Type B pancreatic cell (in vitro differentiated cells): Measurements from ENCODE around the gene SLC35A4. TPM values are rescaled to one million over a fixed set of nuclear protein-coding genes. Genes with fewer than 3 reads are reported as not detected.
A peak's percentile ranks its signal among the peaks of the same experiment; 100 is the strongest.

ENCODE experiments used
- DNase-seq: peaks from one replicate; pipeline ENCODE4 v3.0.0; 2021; ENCODE audit warnings: mixed read lengths; ENCODE audit not compliant: unreplicated experiment; ENCODE audit errors: extremely low spot score
- H3K27ac Mint-ChIP-seq: 2 replicates; pipeline ENCODE4 v1.8.0; 2021; ENCODE audit warnings: mild to moderate bottlenecking, mixed read lengths
- H3K27me3 Mint-ChIP-seq: 2 replicates; pipeline ENCODE4 v1.8.0; 2021; ENCODE audit warnings: mixed read lengths
- H3K36me3 Mint-ChIP-seq: 2 replicates; pipeline ENCODE4 v1.8.0; 2021; ENCODE audit warnings: mixed read lengths
- H3K4me1 Mint-ChIP-seq: one replicate; pipeline ENCODE4 v1.8.0; 2021; ENCODE audit warnings: mixed read lengths; ENCODE audit not compliant: unreplicated experiment
- H3K4me3 Mint-ChIP-seq: 2 replicates; pipeline ENCODE4 v1.8.0; 2021; ENCODE audit warnings: mild to moderate bottlenecking, mixed read lengths
- H3K9me3 Mint-ChIP-seq: 2 replicates; pipeline ENCODE4 v1.8.0; 2021; ENCODE audit warnings: mixed read lengths
- microRNA-seq: library from miRNA; unstranded; fragments of <30 nt; microRNA quantifications from one replicate; pipeline ENCODE4, GENCODE V29; 2020
- total RNA-seq: library from RNA; stranded (reverse); gene quantifications from 2 replicates; pipeline ENCODE4 v1.2.1, GENCODE V29; 2021; ENCODE audit warnings: low replicate concordance
- TF ChIP-seq, protein P1 (sequence below): fragments of 200-600 bp; sonication (generic); conservative IDR thresholded peaks from 2 replicates; pipeline ENCODE4 v1.5.0; 2021; ENCODE audit warnings: antibody characterized with exemption, mild to moderate bottlenecking

SLC35A4 gene
- total RNA-seq, 1 donor from 2014 or later = 85.8 TPM

DNA sequence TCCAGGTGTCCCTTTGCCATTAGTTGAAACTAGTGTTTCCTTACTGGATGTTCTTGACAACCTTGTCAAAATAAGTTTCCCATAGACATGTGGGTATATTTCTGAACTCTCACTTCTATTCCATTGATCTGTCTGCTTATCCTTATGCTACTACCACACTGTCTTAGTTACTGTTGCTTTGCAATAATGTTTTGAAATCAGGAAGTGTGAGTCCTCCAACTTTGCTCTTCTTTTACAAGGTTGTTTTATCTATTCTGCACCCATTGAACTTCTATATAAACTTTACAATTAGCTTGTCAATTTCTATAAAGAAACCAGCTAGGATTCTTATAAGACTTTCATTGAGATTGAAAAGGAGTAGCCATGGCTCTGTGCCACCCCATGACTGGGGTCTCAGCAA is 44.1 kb downstream of the SLC35A4 start:
- no peaks in the 10 kb centered on the region for H3K36me3 Mint-ChIP-seq
- H3K27me3 Mint-ChIP-seq = peaks cover 3% of the 10 kb centered on the region
- no peak overlapping the region for H3K4me3 Mint-ChIP-seq
- TF ChIP-seq, protein P1, sequence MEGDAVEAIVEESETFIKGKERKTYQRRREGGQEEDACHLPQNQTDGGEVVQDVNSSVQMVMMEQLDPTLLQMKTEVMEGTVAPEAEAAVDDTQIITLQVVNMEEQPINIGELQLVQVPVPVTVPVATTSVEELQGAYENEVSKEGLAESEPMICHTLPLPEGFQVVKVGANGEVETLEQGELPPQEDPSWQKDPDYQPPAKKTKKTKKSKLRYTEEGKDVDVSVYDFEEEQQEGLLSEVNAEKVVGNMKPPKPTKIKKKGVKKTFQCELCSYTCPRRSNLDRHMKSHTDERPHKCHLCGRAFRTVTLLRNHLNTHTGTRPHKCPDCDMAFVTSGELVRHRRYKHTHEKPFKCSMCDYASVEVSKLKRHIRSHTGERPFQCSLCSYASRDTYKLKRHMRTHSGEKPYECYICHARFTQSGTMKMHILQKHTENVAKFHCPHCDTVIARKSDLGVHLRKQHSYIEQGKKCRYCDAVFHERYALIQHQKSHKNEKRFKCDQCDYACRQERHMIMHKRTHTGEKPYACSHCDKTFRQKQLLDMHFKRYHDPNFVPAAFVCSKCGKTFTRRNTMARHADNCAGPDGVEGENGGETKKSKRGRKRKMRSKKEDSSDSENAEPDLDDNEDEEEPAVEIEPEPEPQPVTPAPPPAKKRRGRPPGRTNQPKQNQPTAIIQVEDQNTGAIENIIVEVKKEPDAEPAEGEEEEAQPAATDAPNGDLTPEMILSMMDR = no peak
- DNase-seq = peak; percentile 11
- no peak overlapping the region for H3K27ac Mint-ChIP-seq
- peaks cover 4% of the 10 kb centered on the region for H3K9me3 Mint-ChIP-seq
- no peaks in the 10 kb centered on the region for H3K4me1 Mint-ChIP-seq

DNA sequence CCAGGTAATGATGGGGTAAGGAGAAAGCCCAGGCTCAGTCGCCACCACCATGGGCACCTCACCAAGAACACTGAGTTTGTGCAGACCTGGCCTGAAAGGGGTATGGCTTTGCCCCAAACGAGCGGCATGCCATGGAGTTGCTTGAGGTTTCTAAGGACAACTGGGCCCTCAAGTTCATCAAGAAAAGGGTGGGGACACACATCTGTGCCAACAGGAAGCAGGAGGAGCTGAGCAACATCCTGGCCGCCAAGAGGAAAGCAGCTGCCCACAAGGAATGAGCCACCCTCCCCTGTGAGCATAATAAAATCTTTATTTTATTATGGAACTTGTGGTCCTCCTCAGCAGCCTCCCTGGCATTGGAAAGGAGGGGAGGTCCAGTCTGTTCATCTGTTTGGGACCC is 44.5 kb downstream of the SLC35A4 start:
- H3K9me3 Mint-ChIP-seq = peaks cover 4% of the 10 kb centered on the region
- no peaks in the 10 kb centered on the region for H3K36me3 Mint-ChIP-seq
- no peak for DNase-seq
- H3K27ac Mint-ChIP-seq = no peak overlapping the region
- no peaks in the 10 kb centered on the region for H3K4me1 Mint-ChIP-seq
- TF ChIP-seq, protein P1 = no peak
- H3K4me3 Mint-ChIP-seq = no peak overlapping the region
- peaks cover 3% of the 10 kb centered on the region for H3K27me3 Mint-ChIP-seq

DNA sequence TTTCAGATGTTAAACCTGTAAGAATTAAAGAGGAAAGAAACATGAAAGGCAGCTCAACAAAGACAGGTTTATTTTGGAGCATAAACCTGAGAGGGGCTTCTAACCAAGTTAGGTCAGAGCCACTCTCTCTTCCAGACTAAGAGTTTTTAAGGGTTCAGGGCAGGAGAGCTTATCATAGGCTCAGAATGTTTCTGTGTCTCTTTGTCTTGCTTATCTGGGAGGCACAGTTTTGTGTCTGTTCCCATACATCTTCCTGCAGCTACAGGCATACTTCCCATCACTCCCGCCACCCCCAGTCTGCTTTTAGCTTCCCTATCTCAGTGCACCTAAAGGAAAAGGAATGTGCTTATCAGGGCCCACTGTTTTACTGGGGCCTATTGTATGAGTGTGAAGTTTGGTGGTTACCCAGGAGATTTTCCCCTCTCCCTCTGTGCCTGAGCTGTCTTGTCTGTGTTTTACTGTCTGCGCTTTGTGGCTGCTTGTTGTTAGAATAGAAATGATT is 46.4 kb downstream of the SLC35A4 start:
- Mint-ChIP-seq H3K36me3 (no peaks in the 10 kb centered on the region), H3K4me1 (no peaks in the 10 kb centered on the region), H3K27ac (no peak overlapping the region), H3K9me3 (peaks cover 4% of the 10 kb centered on the region), H3K4me3 (no peak overlapping the region), H3K27me3 (peaks cover 3% of the 10 kb centered on the region)
- no peak for DNase-seq
- TF ChIP-seq, protein P1 = no peak

Small RNA genes within 50 kb of the gene (microRNA-seq; reads per million reads assigned to microRNA genes)
- gene MIR6831 = not detected

Other genes with a start within 250 kb of the SLC35A4 start
- gene HBEGF, start 218.2 kb upstream of the SLC35A4 start, total RNA-seq = 4.7 and 4.9 TPM in 2 replicates
- 0.17 TPM in 1 of 2 replicates, not detected in the other for gene SLC4A9, start 204.6 kb upstream of the SLC35A4 start, total RNA-seq
- 108 and 129 TPM in 2 replicates for gene ANKHD1, start 163.0 kb upstream of the SLC35A4 start, total RNA-seq
- gene EIF4EBP3, start 17.2 kb upstream of the SLC35A4 start, total RNA-seq = 4.8 and 8.4 TPM in 2 replicates
- gene SRA1, start 7.4 kb upstream of the SLC35A4 start, total RNA-seq = 32.9 and 36.3 TPM in 2 replicates
- gene APBB3, start 230 bp upstream of the SLC35A4 start, total RNA-seq = 26.9 and 61.4 TPM in 2 replicates
- 0.17 TPM in 1 of 2 replicates, not detected in the other for gene CD14, start 68.3 kb downstream of the SLC35A4 start, total RNA-seq
- 26.2 and 29.4 TPM in 2 replicates for gene TMCO6, start 74.6 kb downstream of the SLC35A4 start, total RNA-seq
- 65.0 and 66.4 TPM in 2 replicates for gene NDUFA2, start 82.8 kb downstream of the SLC35A4 start, total RNA-seq
- 81.9 and 100 TPM in 2 replicates for gene IK, start 83.0 kb downstream of the SLC35A4 start, total RNA-seq
- 29.4 and 32.4 TPM in 2 replicates for gene WDR55, start 100.1 kb downstream of the SLC35A4 start, total RNA-seq
- 1.6 and 2.6 TPM in 2 replicates for gene DND1, start 108.7 kb downstream of the SLC35A4 start, total RNA-seq
- 55.3 and 67.7 TPM in 2 replicates for gene HARS1, start 126.5 kb downstream of the SLC35A4 start, total RNA-seq
- 35.3 and 39.3 TPM in 2 replicates for gene HARS2, start 126.6 kb downstream of the SLC35A4 start, total RNA-seq
- 57.4 and 59.0 TPM in 2 replicates for gene ZMAT2, start 135.6 kb downstream of the SLC35A4 start, total RNA-seq
- 0.45 TPM in 1 of 2 replicates, not detected in the other for gene PCDHA1, start 221.3 kb downstream of the SLC35A4 start, total RNA-seq
- 1.0 and 3.3 TPM in 2 replicates for gene PCDHA2, start 230.0 kb downstream of the SLC35A4 start, total RNA-seq
- 0.24 and 2.6 TPM in 2 replicates for gene PCDHA3, start 236.2 kb downstream of the SLC35A4 start, total RNA-seq
- 10.7 and 17.7 TPM in 2 replicates for gene PCDHA4, start 242.2 kb downstream of the SLC35A4 start, total RNA-seq